ENCODE data around the gene ADAMTS13. TPM values are rescaled to one million over a fixed set of nuclear protein-coding genes. Genes with fewer than 3 reads are reported as not detected.

Gene ADAMTS13
- total RNA-seq, 1 donor from 2014 or later: 3.1 TPM

DNA sequence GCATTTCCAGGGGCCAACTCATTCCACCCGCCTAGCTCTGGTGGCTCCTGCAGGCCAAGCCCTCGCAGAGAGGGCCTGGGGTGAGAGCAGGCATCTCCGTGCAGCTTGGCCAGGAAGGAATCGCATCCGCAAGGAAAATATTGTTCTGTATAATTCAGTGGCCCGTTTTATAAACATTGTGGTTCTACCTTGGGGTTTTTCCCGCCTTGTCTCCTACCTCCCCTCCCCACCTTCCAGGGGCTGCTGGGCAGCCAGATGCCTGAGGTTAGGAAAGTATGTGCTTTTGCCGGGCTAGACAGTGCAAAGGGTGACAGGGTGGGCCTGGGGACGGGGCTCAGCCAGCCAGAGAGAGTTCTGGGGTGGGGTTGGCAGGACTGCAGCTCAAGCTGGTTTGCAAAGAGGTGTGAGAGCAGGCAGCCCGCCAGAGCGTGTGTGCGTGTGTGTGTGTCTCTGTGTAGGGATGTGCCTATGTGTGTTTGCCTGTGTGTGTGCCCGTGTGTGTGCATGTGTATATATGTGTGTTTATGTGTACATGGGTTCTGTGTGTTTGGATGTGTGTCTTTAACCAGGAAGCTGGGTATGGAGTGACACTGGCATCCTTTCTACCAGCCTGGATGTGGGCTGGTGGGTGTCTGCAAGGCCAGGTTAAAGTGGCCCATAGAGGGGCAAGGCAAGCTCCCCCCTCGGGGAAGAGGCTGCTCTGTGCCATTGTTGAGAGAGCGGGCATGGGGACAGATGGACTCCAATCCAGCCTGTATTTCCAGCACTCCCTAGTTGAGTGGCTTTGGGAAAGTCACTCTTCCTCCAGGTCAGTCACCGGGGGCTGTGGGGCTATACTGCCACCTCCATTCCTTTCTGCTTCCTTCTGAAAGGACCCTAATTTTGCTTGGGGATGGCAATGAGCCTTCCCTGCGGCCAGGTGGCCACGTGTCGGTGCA is 67.4 kb downstream of the ADAMTS13 start:
- Histone ChIP-seq H3K36me3 (no peaks in the 10 kb centered on the region), H3K27me3 (ENCODE audit: low read depth) (peaks cover 26% of the 10 kb centered on the region), H3K4me1 (peaks cover 17% of the 10 kb centered on the region), H3K4me3 (no peak overlapping the region), H3K9me3 (replicated peaks) (no peaks in the 10 kb centered on the region), H3K27ac (replicated peaks) (no peak overlapping the region)
- TF ChIP-seq, protein P1, sequence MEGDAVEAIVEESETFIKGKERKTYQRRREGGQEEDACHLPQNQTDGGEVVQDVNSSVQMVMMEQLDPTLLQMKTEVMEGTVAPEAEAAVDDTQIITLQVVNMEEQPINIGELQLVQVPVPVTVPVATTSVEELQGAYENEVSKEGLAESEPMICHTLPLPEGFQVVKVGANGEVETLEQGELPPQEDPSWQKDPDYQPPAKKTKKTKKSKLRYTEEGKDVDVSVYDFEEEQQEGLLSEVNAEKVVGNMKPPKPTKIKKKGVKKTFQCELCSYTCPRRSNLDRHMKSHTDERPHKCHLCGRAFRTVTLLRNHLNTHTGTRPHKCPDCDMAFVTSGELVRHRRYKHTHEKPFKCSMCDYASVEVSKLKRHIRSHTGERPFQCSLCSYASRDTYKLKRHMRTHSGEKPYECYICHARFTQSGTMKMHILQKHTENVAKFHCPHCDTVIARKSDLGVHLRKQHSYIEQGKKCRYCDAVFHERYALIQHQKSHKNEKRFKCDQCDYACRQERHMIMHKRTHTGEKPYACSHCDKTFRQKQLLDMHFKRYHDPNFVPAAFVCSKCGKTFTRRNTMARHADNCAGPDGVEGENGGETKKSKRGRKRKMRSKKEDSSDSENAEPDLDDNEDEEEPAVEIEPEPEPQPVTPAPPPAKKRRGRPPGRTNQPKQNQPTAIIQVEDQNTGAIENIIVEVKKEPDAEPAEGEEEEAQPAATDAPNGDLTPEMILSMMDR (IDR thresholded peaks at IDR 0.05; ENCODE audit: borderline replicate concordance): no peak
- intact Hi-C loops (cut with micrococcal nuclease): loop anchor here (5.0 to 10.0 kb wide), 2 partner anchors 82 to 305 kb away; no protein-coding TSS in a partner anchor
- no peak for DNase-seq

DNA sequence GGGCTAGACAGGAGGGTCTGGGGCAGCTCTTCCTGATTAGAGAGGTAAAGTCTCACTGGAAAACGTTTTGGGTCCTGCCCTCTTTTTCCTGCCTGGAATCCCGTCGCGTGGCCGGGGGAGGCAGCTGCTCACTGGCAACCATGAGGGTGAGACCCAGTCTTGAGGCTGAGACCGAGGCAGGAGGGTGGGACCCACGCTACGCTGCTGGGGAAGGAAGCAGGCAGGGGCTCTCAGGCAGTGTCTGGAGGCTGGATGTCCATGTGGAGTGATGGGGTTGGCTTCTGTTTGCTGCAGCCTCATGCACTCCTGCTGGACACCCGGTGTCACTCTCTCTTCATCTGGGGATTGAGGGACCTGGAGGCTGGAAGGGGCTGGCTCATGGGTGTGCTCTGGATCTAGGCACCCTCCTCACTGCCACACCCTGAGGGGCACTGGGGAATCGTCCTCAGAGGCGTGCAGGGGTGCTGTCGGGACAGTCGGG is 68.1 kb downstream of the ADAMTS13 start:
- H3K4me1 ChIP-seq: peaks cover 17% of the 10 kb centered on the region
- H3K27me3 ChIP-seq (ENCODE audit: low read depth): peaks cover 19% of the 10 kb centered on the region
- H3K36me3 ChIP-seq: no peaks in the 10 kb centered on the region
- intact Hi-C loops (cut with micrococcal nuclease): no loop called here
- no peak overlapping the region for H3K4me3 ChIP-seq
- DNase-seq: no peak
- no peaks in the 10 kb centered on the region for H3K9me3 ChIP-seq (replicated peaks)
- TF ChIP-seq, protein P1 (IDR thresholded peaks at IDR 0.05; ENCODE audit: borderline replicate concordance): no peak
- no peak overlapping the region for H3K27ac ChIP-seq (replicated peaks)

DNA sequence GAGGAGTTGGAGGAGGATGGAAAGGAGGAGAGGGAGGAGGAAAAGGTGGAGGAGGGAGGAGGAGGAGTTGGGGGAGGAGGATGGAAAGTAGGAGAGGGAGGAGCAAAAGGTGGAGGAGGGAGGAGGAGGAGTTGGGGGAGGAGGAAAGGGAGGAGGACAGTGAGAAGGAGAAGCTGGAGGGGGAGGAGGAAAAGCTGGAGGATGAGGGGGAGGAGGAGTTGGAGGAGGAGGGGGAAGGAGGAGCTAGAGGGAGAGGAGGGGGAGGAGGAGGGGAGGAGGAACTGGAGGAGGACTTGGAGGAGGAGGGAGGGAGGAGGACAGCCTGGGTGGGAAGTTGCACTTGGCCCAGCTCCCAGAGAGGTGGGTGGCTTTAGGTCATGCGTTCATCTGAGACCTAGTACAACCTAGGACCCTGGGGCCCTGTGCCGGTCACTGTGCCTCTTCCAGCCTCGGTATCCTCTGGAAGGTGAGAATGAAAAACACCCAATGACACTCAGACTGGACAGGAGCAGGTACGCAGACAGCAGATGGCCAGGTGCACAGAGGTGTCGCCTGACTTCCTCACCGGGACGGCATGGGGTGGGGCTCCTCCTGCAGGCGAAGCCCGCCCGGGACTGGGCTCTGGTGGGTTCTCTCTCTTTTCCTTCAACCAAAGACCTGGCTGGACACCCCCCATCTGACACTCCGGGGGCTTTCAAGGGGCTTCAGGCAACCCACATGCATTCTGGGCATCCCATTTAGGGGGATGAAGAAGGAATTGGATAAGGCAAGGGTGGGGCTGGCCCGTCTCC is 68.9 kb downstream of the ADAMTS13 start:
- H3K4me3 ChIP-seq: no peak overlapping the region
- peaks cover 12% of the 10 kb centered on the region for H3K27me3 ChIP-seq (ENCODE audit: low read depth)
- H3K4me1 ChIP-seq: peaks cover 17% of the 10 kb centered on the region
- DNase-seq: no peak
- TF ChIP-seq, protein P1 (IDR thresholded peaks at IDR 0.05; ENCODE audit: borderline replicate concordance): no peak
- intact Hi-C loops (cut with micrococcal nuclease): no loop called here
- H3K9me3 ChIP-seq (replicated peaks): no peaks in the 10 kb centered on the region
- H3K27ac ChIP-seq (replicated peaks): no peak overlapping the region
- H3K36me3 ChIP-seq: no peaks in the 10 kb centered on the region

DNA sequence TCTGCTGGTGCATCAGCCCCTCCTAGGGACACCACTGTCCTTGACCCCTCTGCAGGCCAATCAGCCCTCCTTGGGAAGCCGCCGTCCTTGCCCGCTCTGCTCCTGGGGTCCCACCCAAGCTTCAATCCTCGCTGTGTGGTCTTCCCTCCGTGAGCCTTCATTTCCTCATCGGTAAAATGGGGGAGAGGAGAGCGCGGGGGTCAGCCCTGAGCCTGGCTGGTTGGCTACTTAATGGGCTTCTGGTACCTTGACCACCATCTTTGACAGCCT is 69.4 kb downstream of the ADAMTS13 start:
- intact Hi-C loops (cut with micrococcal nuclease): no loop called here
- no peaks in the 10 kb centered on the region for H3K36me3 ChIP-seq
- H3K4me3 ChIP-seq: no peak overlapping the region
- H3K27me3 ChIP-seq (ENCODE audit: low read depth): peaks cover 16% of the 10 kb centered on the region
- H3K9me3 ChIP-seq (replicated peaks): no peaks in the 10 kb centered on the region
- TF ChIP-seq, protein P1 (IDR thresholded peaks at IDR 0.05; ENCODE audit: borderline replicate concordance): no peak
- peaks cover 17% of the 10 kb centered on the region for H3K4me1 ChIP-seq
- H3K27ac ChIP-seq (replicated peaks): no peak overlapping the region
- DNase-seq: no peak

DNA sequence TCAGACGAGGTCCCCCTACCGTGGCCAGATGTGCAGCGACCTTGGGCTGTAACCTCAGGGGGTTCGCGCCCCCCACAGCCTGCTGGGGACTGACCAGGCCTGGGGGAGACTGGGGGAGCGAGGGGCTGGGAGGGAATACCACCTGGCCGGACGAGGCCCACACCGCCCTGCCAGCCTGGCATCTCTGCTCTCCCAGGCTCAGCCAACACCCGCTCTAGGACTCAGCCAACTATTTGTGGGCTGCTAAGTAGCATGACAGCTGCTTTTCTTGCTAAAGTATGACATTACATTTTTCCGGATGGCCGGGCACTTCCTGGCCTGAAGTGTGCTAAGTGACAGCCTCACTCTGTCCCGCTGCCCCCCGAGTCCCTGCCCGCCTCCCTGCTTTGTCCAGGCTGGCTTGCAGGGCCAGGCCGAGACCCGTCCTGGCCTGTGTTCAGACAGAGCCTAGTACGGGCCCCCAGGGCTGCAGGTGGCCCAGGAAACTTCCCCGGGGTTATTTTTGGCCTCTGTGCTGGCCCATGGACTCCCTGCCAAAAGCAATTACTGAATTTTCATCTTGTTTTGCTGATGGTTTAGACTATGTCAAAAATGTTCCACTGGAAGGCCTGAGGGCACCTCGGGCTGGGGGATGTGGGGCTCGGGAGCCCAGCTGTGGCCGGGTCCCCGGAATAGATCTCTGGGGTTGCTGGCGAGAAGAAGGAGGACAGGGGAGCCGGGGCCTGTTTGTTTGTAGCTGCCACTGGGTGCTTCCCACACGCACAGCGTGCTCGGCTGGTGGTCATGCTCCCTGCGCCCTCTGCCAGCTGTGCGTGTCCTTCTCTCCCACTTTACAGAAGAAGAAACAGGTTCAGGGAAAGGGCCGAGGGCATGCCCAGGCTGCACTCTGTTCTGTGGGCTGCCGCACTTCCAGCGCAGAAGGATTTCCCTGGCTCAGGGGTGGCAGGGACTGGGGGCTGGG is 70.2 kb downstream of the ADAMTS13 start:
- intact Hi-C loops (cut with micrococcal nuclease): no loop called here
- Histone ChIP-seq H3K4me1 (peaks cover 17% of the 10 kb centered on the region), H3K4me3 (no peak overlapping the region), H3K27ac (replicated peaks) (peak overlapping the region; percentile 58), H3K27me3 (ENCODE audit: low read depth) (peaks cover 22% of the 10 kb centered on the region), H3K9me3 (replicated peaks) (no peaks in the 10 kb centered on the region), H3K36me3 (no peaks in the 10 kb centered on the region)
- TF ChIP-seq, protein P1 (IDR thresholded peaks at IDR 0.05; ENCODE audit: borderline replicate concordance): no peak
- no peak for DNase-seq

Measured in left ventricle myocardium inferior (tissue), 1 donor.